HG03097 (cell line): Measurements from ENCODE around the gene ARMC2.
"Not testable (repeated sequence)": the region's sequence is repeated elsewhere in the genome, so short reads cannot be mapped to it uniquely, and the experiment has no call there.

ENCODE experiments used
- ATAC-seq: cut with Tn5 transposase; IDR thresholded peaks from one replicate; pipeline ENCODE4 v1.9.1; 2021; ENCODE audit not compliant: unreplicated experiment, low FRiP score

ARMC2 gene

GRCh38 chr6:108832738-108833137 lies 15.5 kb upstream of the ARMC2 start:
- no peak for ATAC-seq

GRCh38 chr6:108835218-108835850 lies 12.9 kb upstream of the ARMC2 start:
- peak; percentile 70 for ATAC-seq

GRCh38 chr6:108836061-108836460 lies 12.2 kb upstream of the ARMC2 start:
- ATAC-seq = no peak

- no peak for ATAC-seq
Observed at GRCh38 chr6:108837236-108837971, 10.8 kb upstream of the ARMC2 start.

GRCh38 chr6:108838101-108838717 lies 10.0 kb upstream of the ARMC2 start:
- no peak for ATAC-seq

- ATAC-seq = no peak
Observed at GRCh38 chr6:108839083-108839642, 9.1 kb upstream of the ARMC2 start.

- no peak for ATAC-seq
Observed at GRCh38 chr6:108840919-108841318, 7.3 kb upstream of the ARMC2 start.

GRCh38 chr6:108841377-108841855 lies 6.8 kb upstream of the ARMC2 start:
- no peak for ATAC-seq

- no peak for ATAC-seq
Observed at GRCh38 chr6:108844135-108844534, 4.1 kb upstream of the ARMC2 start.

- no peak for ATAC-seq
Observed at GRCh38 chr6:108845145-108845544, 3.1 kb upstream of the ARMC2 start.

GRCh38 chr6:108846101-108846500 lies 2.1 kb upstream of the ARMC2 start:
- ATAC-seq = no peak

GRCh38 chr6:108846628-108847027 lies 1.6 kb upstream of the ARMC2 start:
- no peak for ATAC-seq

GRCh38 chr6:108847738-108848115 lies 495 bp upstream of the ARMC2 start:
- ATAC-seq = no peak

GRCh38 chr6:108850669-108851465 lies 2.6 kb downstream of the ARMC2 start:
- ATAC-seq = no peak

GRCh38 chr6:108851756-108852155 lies 3.5 kb downstream of the ARMC2 start:
- ATAC-seq = no peak

GRCh38 chr6:108853077-108853476 lies 4.9 kb downstream of the ARMC2 start:
- no peak for ATAC-seq

- no peak for ATAC-seq
Observed at GRCh38 chr6:108862479-108863191, 14.4 kb downstream of the ARMC2 start.

GRCh38 chr6:108865751-108866286 lies 17.6 kb downstream of the ARMC2 start:
- ATAC-seq = not testable (repeated sequence)

GRCh38 chr6:108866798-108867197 lies 18.6 kb downstream of the ARMC2 start:
- no peak for ATAC-seq

GRCh38 chr6:108868647-108869046 lies 20.4 kb downstream of the ARMC2 start:
- no peak for ATAC-seq
